Panc1 (cell line): ENCODE data around the gene COL27A1.

Source experiments
- CTCF ChIP-seq: fragments of 450-650 bp; IDR thresholded peaks from 2 replicates; pipeline ENCODE4 v1.5.1; 2017; ENCODE audit warnings: mild to moderate bottlenecking
- POLR2AphosphoS5 ChIP-seq: IDR thresholded peaks from 2 replicates; pipeline ENCODE4 v1.6.1; 2012; ENCODE audit warnings: mild to moderate bottlenecking, low read depth, low read length, moderate library complexity
- REST ChIP-seq, 2 experiments: IDR thresholded peaks; 2 replicates each; pipeline ENCODE4 v1.6.1; 2011 to 2012; ENCODE audit warnings: low read depth in 2 of 2, control low read depth in 1 of 2, low read length in 1 of 2, mild to moderate bottlenecking in 1 of 2, moderate library complexity in 1 of 2; ENCODE audit not compliant: insufficient read depth in 1 of 2
- SIN3A ChIP-seq: IDR thresholded peaks from 2 replicates; pipeline ENCODE4 v1.6.1; 2012; ENCODE audit warnings: low read depth, mild to moderate bottlenecking, low read length, moderate library complexity, borderline replicate concordance; ENCODE audit not compliant: insufficient read depth
- TCF7L2 ChIP-seq: IDR thresholded peaks from 2 replicates; pipeline ENCODE4 v1.6.1; 2011; ENCODE audit warnings: mild to moderate bottlenecking, low read depth, low read length, inconsistent platforms

GRCh38 chr9:114291064-114291474 is 135.7 kb downstream of the COL27A1 start:
- TF ChIP-seq CTCF = peak; percentile 85
- TF ChIP-seq POLR2AphosphoS5 = no peak
- no peak for TF ChIP-seq REST (IDR thresholded peaks at IDR 0.05; ENCODE audit: insufficient read depth in 1 of 2, low read depth in 2 of 2, low read length in 1 of 2)
- TF ChIP-seq TCF7L2 = no peak
- no peak for TF ChIP-seq SIN3A
